CD4-positive, alpha-beta T cell treated with Interferon gamma for 1 hour (primary cell): ENCODE measurements around the gene MUC6.
"Not testable (repeated sequence)": the region's sequence is repeated elsewhere in the genome, so short reads cannot be mapped to it uniquely, and the experiment has no call there.

Experiments
- DNase-seq: peaks from one replicate; pipeline ENCODE4 v3.0.0-alpha.2; 2020

MUC6 gene

DNA sequence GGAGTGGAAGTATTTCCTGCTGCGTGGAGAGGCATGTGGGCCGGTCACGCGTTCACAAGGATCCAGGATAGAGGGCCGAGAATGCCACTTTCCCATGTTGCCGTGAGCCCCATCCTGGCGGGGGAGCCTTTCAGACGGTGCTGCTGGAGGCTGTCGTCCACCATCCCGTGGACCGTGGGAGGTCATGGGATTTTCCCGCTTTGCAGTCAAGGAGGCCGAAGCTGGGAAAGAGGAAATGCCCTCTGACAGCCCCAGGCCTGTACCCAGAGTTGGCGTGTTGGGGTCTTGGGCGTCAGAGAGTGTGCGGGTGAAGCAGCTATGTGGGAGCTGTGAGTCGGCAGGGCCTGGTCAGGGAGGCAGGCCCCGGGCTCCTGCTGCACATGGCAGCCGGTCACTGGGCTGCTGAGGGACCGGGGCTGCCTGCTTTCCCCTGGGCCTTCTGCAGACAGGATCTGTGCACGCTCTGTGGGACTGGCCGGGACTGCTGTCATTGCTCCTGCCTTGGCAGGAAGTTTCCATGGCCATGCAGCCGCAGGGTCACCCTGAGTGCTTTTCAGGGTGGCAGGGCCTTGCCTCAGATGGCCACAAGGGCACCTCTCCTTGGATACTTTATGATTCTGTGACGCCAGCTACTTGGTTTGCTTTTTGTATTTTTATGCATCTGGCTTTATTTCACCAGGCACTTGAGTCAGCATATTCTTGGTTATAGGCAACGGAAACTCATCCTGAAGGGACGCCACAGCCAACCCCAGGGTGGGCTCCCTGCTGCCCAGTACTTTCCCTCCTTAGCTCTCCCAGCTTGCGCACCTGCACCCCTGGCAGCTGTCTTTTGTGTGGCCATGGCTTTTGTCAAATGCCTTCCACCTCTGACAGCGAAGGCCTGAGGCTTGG, 58.4 kb downstream of the MUC6 start:
- no peak for DNase-seq

DNA sequence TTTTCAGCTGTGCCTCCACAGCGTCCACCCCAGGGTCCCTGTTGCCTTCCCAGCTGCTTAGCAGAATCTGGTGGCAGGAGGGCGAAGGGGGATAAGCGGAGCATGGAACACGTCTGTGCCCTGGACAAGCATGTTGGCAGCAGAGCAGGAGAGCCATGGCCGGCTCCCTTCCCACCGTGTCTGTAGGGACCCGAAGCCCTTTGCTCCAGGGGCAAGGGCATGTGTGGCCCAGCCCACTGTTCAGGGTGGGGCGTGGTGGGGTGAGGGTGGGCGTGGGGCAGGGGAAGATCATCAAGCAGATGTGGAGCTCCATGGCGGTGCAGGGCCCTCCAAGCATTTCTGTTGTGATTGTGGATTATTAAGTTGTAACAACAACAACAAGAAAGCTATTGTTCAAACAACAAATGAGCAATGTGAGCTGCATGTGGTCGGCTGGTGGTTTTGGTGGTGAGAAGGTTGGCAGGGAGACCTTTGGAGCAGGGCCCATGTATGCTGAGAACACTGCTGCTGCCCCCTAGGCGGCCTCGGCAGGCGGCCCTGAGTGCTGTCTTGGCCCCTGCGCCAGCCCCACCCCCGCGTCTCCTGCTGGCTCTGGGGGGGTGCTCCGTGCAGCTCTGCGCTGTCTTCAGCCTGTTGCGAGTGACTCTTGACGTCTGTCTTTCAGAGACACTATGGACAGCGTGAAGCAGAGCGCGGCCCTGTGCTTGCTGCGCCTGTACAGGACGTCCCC, 59.9 kb downstream of the MUC6 start:
- DNase-seq = no peak

DNA sequence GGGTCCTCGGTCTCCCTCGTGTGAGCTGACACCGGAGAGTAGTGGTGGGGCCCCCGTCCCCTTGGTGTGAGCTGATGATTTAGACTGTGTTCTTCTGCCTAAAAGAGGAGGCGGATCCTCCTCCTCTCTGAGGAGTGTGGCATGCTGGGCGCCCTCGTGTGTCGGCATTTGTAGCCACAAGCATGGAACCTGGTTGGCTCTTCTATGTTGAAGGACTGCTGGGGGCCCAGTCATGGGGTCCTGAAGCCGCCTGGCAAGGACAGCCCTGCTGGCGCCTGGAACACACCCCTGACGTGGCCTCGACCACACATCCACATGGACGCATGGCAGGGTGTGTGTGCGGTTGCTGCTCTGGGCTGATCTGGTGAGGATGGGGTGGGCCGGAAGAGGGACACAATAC, 60.7 kb downstream of the MUC6 start:
- DNase-seq = no peak

DNA sequence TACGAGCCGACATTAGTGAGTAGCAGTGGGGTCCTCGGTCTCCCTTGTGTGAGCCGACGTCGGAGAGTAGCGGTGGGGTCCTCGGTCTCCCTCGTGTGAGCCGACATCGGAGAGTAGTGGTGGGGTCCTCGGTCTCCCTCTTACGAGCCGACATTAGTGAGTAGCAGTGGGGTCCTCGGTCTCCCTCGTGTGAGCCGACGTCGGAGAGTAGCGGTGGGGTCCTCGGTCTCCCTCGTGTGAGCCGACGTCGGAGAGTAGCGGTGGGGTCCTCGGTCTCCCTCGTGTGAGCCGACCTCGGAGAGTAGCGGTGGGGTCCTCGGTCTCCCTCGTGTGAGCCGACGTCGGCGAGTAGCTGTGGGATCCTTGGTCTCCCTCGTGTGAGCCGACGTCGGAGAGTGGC, 61.1 kb downstream of the MUC6 start:
- DNase-seq = not testable (repeated sequence)

DNA sequence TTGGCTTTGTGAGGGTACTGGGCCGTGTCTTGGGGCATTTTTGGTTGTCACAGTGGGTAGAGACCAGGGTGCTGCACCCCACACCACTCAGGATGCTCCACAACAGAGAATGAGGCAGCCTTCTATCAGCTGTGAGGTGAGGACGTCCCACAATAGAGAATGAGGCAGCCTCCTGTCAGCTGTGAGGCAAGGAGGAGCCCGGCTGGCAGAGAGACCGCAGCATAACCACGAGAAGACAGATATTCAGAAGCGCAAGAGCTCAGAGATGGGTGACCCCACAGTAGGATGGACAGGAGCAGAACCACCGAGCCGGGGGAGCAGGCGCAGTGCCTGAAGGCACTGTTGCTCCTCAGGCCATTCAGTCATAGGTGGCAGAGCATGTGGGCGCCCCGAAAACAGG, 63.3 kb downstream of the MUC6 start:
- DNase-seq = no peak

DNA sequence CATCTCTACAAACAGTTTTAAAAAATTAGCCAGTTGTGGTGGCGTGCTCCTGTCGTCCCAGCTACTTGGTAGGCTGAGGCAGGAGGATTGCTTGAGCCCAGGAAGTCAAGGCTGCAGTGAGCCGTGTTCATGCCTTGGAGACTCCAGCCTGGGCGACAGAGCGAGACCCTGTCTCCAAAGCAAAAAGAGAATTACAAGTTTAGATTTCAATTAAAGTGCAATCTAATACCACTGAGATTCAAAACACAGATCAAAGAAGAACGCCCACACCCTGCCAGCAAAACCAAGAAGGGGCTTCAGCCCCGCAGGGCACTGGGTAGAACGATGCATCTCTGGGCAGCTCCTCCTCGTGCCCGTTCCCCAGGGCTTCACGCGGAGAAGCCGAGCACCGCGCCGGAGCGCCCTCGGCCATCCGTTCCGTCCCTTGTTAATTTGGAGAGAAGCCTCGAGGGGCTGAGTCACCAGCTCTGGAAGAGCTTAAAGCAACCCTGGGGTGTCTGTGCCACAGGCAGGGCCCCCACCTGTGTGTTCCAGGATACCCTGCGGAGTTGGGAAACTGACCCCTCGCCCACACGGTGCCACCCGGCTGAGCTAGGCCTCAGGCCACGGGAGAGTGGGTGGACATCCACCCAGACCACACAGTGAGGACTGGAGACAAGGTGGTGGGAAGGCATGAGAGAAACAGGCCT, 63.9 kb downstream of the MUC6 start:
- no peak for DNase-seq

DNA sequence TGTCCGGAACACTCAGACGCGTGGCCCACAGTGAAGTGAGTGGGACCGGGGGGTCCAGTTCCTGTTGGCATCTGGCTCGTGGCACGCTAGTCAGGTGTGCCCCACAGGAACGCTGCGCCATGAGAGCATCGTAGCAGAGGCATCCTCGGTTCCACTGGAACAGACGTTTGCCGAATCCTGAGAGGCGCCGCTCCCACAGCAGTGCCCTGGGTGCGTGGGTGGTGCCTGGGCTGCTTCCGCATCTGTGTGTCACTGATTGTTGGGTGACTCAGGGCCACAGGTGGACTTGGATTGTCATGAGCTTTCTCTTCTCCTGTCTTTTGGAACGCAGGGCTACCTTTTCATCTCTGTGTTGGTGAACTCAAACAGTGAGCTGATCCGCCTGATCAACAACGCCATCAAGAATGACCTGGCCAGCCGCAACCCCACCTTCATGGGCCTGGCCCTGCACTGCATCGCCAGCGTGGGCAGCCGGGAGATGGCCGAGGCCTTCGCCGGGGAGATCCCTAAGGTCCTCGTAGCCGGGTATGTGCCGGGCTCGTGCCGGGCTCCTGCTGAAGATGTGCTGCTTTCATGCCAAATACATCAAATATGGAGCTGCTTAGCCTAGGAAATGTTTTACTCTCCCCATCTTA, 64.7 kb downstream of the MUC6 start:
- no peak for DNase-seq

DNA sequence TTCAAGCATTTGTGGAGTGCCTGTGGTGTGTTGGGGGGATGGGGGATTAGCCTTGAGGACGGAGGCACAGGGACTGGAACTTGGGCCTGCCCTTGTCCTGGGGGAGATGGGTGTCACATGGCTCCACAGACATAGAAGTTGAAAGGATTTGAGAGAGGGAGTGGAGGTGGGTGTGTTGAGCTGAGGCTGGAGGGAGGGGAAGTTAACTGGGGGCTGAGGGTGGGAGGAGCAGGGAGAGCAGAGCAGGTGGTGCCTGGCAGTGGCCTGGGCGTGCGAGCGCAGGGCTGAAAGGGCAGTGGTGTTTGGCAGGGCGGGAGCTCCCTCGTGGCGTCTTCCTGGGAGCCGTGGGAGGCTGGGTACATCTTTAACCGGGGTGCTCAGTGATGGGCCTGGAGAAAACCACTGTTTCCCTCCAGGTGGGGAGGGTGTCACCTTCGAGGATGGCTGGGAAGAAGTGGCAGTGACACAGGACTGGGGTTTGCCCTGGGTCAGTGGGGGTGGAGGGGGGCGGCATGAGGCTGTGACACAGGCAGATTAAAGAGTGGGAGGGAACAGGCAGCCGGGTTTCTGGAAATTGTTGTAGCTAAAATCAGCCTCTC, 65.3 kb downstream of the MUC6 start:
- DNase-seq = no peak

DNA sequence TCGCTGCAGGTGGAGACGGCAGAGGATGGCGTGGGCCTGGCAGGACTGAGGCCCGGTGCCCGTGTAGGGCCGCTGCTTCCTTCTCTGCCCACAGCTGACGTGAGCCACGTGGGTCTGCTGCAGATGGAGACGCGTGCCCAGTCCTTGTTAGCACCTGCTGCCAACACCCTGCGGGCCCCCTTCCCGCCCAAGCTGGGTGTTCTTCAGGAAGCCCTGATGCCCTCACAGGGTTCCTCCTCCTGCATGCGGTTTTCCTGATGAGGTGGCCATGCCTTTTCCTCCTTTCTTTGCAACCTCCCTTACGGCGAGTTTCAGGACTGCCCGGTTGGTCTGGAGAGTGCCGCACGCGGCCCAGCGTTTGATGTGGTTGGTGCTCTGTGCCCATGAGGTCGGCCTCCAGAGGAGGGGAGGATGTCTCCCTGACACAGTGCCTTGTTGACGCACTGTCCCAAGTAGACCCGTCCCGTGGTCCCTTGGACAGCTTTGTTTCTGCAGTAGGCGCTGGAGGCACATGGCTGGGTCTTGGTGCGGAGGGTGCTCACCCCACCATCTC, 66.1 kb downstream of the MUC6 start:
- DNase-seq = no peak

DNA sequence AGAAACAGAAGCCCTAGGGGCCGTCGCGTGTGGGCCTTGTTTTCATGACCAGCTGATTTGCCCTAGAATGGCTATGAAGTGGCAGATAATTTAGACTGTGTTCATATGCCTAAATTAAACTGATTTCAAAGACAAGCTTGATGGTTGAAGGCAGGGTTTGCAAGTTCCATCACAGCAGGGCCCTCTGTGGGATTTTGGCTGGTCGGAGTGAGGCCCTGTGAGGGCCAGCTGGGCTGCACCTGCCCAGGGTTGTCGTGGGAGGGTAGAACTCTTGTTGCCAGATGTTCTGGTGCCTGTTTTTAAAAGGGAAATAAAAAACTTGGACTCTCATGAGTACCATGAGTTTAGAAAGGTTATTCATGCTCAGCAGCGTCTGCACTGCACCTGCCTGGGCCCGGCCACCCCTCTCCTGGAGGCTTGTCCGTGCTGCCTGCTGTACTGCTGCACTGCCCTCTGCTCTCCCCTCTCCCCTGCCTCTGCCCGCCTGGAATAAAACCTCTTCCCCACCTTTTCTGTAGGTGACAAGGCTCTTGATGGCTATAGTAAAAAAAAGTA, 66.8 kb downstream of the MUC6 start:
- DNase-seq = no peak

DNA sequence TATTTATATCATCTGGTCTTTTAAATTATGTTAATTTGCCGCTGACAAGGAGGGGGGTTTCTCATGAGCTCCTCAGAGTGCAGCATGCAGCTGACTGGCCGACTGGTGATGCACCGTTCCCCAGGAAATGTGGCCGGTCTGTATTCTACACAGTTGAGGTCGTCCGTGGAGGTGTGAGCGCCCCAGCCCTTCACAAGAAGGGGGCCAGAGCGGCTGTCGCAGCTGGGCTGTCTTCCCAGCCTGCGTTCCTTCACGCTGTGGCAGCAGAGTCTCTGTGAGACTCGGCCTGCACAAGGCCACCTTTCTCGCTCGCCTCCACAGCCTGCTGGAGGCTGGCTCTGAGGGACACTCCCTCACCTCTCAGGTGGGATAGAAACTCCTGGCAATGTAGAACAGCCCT, 67.7 kb downstream of the MUC6 start:
- DNase-seq = no peak

DNA sequence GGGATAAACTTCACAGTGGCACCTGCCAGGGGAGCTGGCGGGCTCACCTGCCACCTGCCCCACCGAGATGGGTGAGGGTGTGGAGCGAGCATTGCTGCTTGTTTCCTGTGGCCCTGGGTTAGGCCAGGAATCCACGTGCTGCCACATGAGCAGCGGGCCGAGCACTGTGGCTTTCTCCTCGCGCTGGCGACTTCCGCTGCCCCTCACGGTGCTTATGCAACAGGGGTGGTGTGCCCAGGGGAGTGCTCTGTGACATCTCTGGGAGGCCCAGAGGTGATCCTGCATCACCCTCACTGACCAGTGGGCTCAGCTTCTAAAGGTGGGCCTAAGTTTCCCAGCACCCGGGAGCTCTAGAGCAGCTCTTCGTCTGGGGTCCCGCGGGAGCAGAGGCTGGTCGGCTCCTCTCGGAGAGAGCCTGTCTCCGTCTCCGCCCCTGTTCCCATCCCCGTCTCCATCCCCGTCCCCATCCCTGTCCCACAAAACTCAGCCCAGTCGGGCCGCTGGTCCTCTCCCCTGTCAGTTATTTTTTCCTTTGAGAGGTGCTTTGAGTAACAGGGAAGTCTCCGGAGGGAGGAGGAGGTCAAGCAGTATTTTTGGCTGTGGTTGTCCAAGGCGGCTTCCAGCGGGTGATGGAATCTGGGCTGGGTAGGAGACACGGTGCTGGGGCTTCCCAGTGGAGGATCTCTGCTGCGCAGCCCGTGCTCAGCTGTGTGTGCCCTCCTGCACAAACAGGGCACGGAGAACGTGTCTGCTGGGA, 68.3 kb downstream of the MUC6 start:
- DNase-seq = no peak

DNA sequence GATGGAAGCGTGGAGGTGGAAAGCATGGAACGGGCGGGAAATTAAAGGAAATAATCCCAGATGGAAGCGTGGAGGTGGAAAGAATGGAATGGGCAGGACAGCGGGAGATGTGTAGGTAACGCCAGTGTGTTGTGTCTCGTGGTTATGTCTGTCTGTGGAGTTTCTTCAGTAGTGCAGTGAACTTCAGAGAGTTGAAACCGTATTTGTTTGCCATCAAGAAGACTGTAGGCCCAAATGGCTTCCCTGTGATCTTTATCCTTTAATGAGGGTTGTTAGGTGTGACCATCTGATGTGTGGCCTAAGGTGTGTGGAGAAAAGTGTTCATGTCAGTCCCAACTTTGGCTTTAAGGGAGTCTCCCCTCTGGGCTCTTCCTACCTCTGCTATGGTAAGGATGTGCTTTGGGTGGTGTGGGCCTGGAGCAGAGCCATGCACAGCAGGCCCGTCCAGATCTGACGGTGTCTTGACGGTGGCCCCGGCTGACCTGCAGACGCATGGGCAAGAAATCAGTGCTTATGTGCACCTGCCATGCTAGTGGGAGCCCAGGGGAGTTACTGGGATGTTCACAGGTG, 71.2 kb downstream of the MUC6 start:
- DNase-seq = no peak

DNA sequence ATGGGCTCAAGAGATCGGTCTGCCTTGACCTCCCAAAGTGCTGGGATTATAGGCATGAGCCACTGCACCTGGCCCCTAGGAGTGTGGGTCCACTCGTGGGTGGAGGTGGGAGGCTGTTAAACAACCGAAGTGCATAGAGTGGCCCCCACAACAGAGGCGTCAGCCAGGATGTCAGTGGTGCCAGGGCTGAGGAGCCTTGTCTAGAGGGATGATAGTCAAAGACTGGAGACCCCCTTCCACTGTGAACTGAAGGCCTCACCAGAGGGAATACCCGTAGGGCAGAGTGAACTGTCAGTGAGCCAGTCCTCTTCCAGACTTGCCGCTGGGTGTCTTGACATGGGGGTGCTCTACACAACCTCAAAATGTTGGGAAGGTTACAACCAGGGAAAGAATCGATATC, 72.7 kb downstream of the MUC6 start:
- DNase-seq = no peak
